H1 (cell line): Measurements from ENCODE around the gene SHOX. TPM values are rescaled to one million over a fixed set of nuclear protein-coding genes. Genes with fewer than 3 reads are reported as not detected.
"Not testable (repeated sequence)": the region's sequence is repeated elsewhere in the genome, so short reads cannot be mapped to it uniquely, and the experiment has no call there.

Source experiments
- CTCF ChIA-PET: fragments of 300-600 bp; sonication (Branson Sonifier 250); formaldehyde crosslinking; loops from one replicate; lab custom pipeline; 2021; ENCODE audit not compliant: partially characterized antibody; lab: Charles Lee
- POLR2A ChIA-PET: fragments of 300-600 bp; sonication (Branson Sonifier 250); formaldehyde crosslinking; loops from one replicate; lab custom pipeline; 2021; ENCODE audit warnings: inconsistent platforms; ENCODE audit not compliant: partially characterized antibody; lab: Charles Lee
- DNase-seq, 2 experiments: peaks; one replicate each; pipeline versions ENCODE4 v3.0.0 to v3.0.0-alpha.2; 2010 to 2022; ENCODE audit warnings: low spot score in 2 of 2, low read depth in 1 of 2, mixed read lengths in 1 of 2
- FAIRE-seq: peaks from 2 replicates; lab custom pipeline; 2011; peaks lifted over from hg19 to GRCh38; lab: Jason Lieb, UNC
- H2AFZ ChIP-seq: 2 replicates; pipeline ENCODE4 v1.8.1; 2012; ENCODE audit warnings: low read length, inconsistent platforms
- H2AK5ac ChIP-seq: 2 replicates; pipeline ENCODE4 v1.6.1; 2013; ENCODE audit warnings: low read depth, low read length
- H2BK120ac ChIP-seq: replicated peaks from 2 replicates; pipeline ENCODE3; 2013; ENCODE audit warnings: low read depth, low read length, inconsistent platforms
- H2BK12ac ChIP-seq: 2 replicates; pipeline ENCODE4 v1.6.1; 2013; ENCODE audit warnings: low read depth, low read length
- H2BK15ac ChIP-seq: 2 replicates; pipeline ENCODE4 v1.6.1; 2013; ENCODE audit warnings: low read length
- H2BK20ac ChIP-seq: 2 replicates; pipeline ENCODE4 v1.6.1; 2013; ENCODE audit warnings: low read length
- H2BK5ac ChIP-seq: 2 replicates; pipeline ENCODE4 v1.6.1; 2013; ENCODE audit warnings: low read depth, low read length
- H3K14ac ChIP-seq: 2 replicates; pipeline ENCODE4 v1.6.1; 2013; ENCODE audit warnings: inconsistent platforms; ENCODE audit not compliant: insufficient read length
- H3K18ac ChIP-seq: 2 replicates; pipeline ENCODE4 v1.6.1; 2013; ENCODE audit warnings: low read length; ENCODE audit errors: extremely low read depth
- H3K23ac ChIP-seq: 2 replicates; pipeline ENCODE4 v1.6.1; 2013; ENCODE audit warnings: inconsistent platforms; ENCODE audit not compliant: insufficient read length
- H3K23me2 ChIP-seq: 2 replicates; pipeline ENCODE4 v1.6.1; 2013; ENCODE audit warnings: low read depth, low read length
- H3K27ac ChIP-seq: 2 replicates; pipeline ENCODE4 v1.6.1; 2011; ENCODE audit warnings: low read depth, low read length, inconsistent platforms
- H3K27me3 ChIP-seq, 4 experiments: replicated peaks in 1 of 4; 1 replicate in 1 of 4; 2 replicates in 3 of 4; pipeline versions ENCODE4 v1.6.1 to v1.8.1; 2011 to 2013; ENCODE audit warnings: low read length in 3 of 4, mild to moderate bottlenecking in 3 of 4, inconsistent platforms in 2 of 4, mixed read lengths in 2 of 4, moderate library complexity in 1 of 4; ENCODE audit not compliant: control insufficient read depth in 3 of 4, insufficient read depth in 3 of 4; ENCODE audit errors: extremely low read depth in 1 of 4
- H3K36me3 ChIP-seq, 4 experiments: 2 replicates each; pipeline versions ENCODE4 v1.6.1 to v1.8.1; 2011 to 2013; ENCODE audit warnings: mild to moderate bottlenecking in 4 of 4, low read length in 3 of 4, moderate library complexity in 2 of 4, control low read depth in 1 of 4, inconsistent platforms in 1 of 4; ENCODE audit not compliant: insufficient read depth in 4 of 4, control insufficient read depth in 2 of 4
- H3K4ac ChIP-seq: replicated peaks from 2 replicates; pipeline ENCODE3; 2013; ENCODE audit warnings: low read length, low read depth, mixed read lengths, inconsistent platforms; ENCODE audit not compliant: insufficient read length
- H3K4me1 ChIP-seq, 4 experiments: replicated peaks in 1 of 4; 1 replicate in 1 of 4; 2 replicates in 3 of 4; pipeline versions ENCODE4 v1.6.1 to v1.8.1; 2011 to 2013; ENCODE audit warnings: low read length in 3 of 4, inconsistent platforms in 2 of 4, mixed read lengths in 1 of 4; ENCODE audit not compliant: insufficient read depth in 4 of 4, control insufficient read depth in 3 of 4
- H3K4me2 ChIP-seq, 2 experiments: 2 replicates each; pipeline versions ENCODE4 v1.6.1 to v1.8.1; 2011 to 2013; ENCODE audit warnings: low read depth in 2 of 2, low read length in 2 of 2, control low read depth in 1 of 2, inconsistent platforms in 1 of 2, mild to moderate bottlenecking in 1 of 2; ENCODE audit not compliant: insufficient read depth in 1 of 2
- H3K4me3 ChIP-seq, 4 experiments: fragments of 200-600, 300-600 bp in 1 of 4; sonication (generic), shearing (Covaris generic), sonication (Bioruptor Twin) in 1 of 4; 2 replicates each; pipeline versions ENCODE4 v1.5.1 to v1.8.1; 2011 to 2016; ENCODE audit warnings: low read length in 4 of 4, low read depth in 3 of 4, control low read depth in 2 of 4, inconsistent platforms in 2 of 4, mild to moderate bottlenecking in 2 of 4, mixed read lengths in 1 of 4, moderate library complexity in 1 of 4; ENCODE audit not compliant: insufficient read depth in 2 of 4; ENCODE audit errors: extremely low read depth in 1 of 4
- H3K56ac ChIP-seq: replicated peaks from 2 replicates; pipeline ENCODE3; 2013; ENCODE audit warnings: low read depth, mild to moderate bottlenecking, mixed read lengths, low read length, inconsistent platforms; ENCODE audit not compliant: insufficient read length
- H3K79me1 ChIP-seq: 2 replicates; pipeline ENCODE4 v1.6.1; 2013; ENCODE audit warnings: low read depth, low read length, control low read depth
- H3K79me2 ChIP-seq, 2 experiments: 2 replicates each; pipeline versions ENCODE4 v1.6.1 to v1.8.1; 2012 to 2013; ENCODE audit warnings: low read length in 2 of 2, mild to moderate bottlenecking in 2 of 2, inconsistent platforms in 1 of 2; ENCODE audit not compliant: insufficient read depth in 2 of 2, control insufficient read depth in 1 of 2
- H3K9ac ChIP-seq, 4 experiments: replicated peaks in 1 of 4; 1 replicate in 1 of 4; 2 replicates in 3 of 4; pipeline versions ENCODE4 v1.6.1 to v1.8.1; 2011 to 2013; ENCODE audit warnings: low read depth in 3 of 4, low read length in 3 of 4, control low read depth in 2 of 4, mild to moderate bottlenecking in 2 of 4, moderate library complexity in 2 of 4, inconsistent platforms in 1 of 4; ENCODE audit errors: extremely low read depth in 1 of 4
- H3K9me3 ChIP-seq, 2 experiments: 2 replicates each; pipeline versions ENCODE4 v1.6.1 to v1.8.1; 2012 to 2013; ENCODE audit warnings: mild to moderate bottlenecking in 2 of 2, moderate library complexity in 2 of 2, control low read depth in 1 of 2, inconsistent platforms in 1 of 2, low read depth in 1 of 2, low read length in 1 of 2, mixed read lengths in 1 of 2; ENCODE audit not compliant: insufficient read depth in 2 of 2
- H4K20me1 ChIP-seq, 2 experiments: replicated peaks in 1 of 2; 2 replicates each; pipeline versions ENCODE3 to v1.8.1; 2011 to 2013; ENCODE audit warnings: inconsistent platforms in 2 of 2, low read length in 2 of 2, mild to moderate bottlenecking in 1 of 2; ENCODE audit not compliant: insufficient read depth in 2 of 2, control insufficient read depth in 1 of 2
- H4K5ac ChIP-seq: 2 replicates; pipeline ENCODE4 v1.6.1; 2013; ENCODE audit warnings: low read length, low read depth, mixed read lengths, inconsistent platforms; ENCODE audit not compliant: insufficient read length
- H4K8ac ChIP-seq: 2 replicates; pipeline ENCODE4 v1.8.0; 2013; ENCODE audit warnings: mild to moderate bottlenecking, moderate library complexity, low read length, inconsistent platforms; ENCODE audit not compliant: insufficient read depth; ENCODE audit errors: extremely low read depth
- H4K91ac ChIP-seq: replicated peaks from 2 replicates; pipeline ENCODE3; 2013; ENCODE audit warnings: low read length, mixed read lengths, inconsistent platforms; ENCODE audit not compliant: insufficient read length
- GTF2F1 ChIP-seq: IDR thresholded peaks from 2 replicates; pipeline ENCODE4 v1.6.1; 2012; ENCODE audit warnings: low read depth, low read length, improper control_type of control experiment, borderline replicate concordance
- HDAC2 ChIP-seq, 2 experiments: fragments of 300-600 bp in 1 of 2; sonication (generic) in 1 of 2; IDR thresholded peaks; 2 replicates each; pipeline ENCODE4 v1.6.1; 2011 to 2012; ENCODE audit warnings: low read depth in 2 of 2, low read length in 2 of 2, mild to moderate bottlenecking in 2 of 2, moderate library complexity in 2 of 2, borderline replicate concordance in 1 of 2, inconsistent platforms in 1 of 2
- HDAC6 ChIP-seq: IDR thresholded peaks from one replicate; pipeline ENCODE4 v1.7.1; 2012; ENCODE audit warnings: low read depth, mild to moderate bottlenecking, inconsistent platforms, low read length, moderate library complexity
- TEAD4 ChIP-seq: IDR thresholded peaks from 2 replicates; pipeline ENCODE4 v1.6.1; 2012; ENCODE audit warnings: low read depth, low read length, inconsistent platforms, mixed read lengths
- WGBS, 2 experiments: shearing (Covaris generic) in 1 of 2; methylation state at CpG; one replicate each; pipeline versions ENCODE4 v1.1.6 to v1.1.7; 2013 to 2015; ENCODE audit warnings: low lambda C conversion rate in 2 of 2, mixed read lengths in 2 of 2, inconsistent platforms in 1 of 2, low coverage in 1 of 2, missing lambda C conversion rate in 1 of 2; ENCODE audit not compliant: insufficient replicate concordance in 2 of 2, insufficient coverage in 1 of 2, insufficient read length in 1 of 2; ENCODE audit errors: extremely low coverage in 1 of 2, missing lambda C conversion rate in 1 of 2; 5-methylcytosine and 5-hydroxymethylcytosine counted together
- polyA plus RNA-seq, 7 experiments: library from polyadenylated mRNA; depleted of rRNA in 3 of 7; stranded (reverse) in 5 of 7; unstranded in 2 of 7; fragments of >200 nt in 5 of 7; fragments of 200-250 nt in 2 of 7; gene quantifications; 1 replicate in 5 of 7; 2 replicates in 1 of 7; 4 replicates in 1 of 7; pipeline versions ENCODE4 v1.2.1 to v1.2.3, GENCODE V29; 2011 to 2013; ENCODE audit warnings: missing spikeins in 2 of 7, mixed read lengths in 2 of 7
- total RNA-seq: library from RNA; stranded (reverse); fragmentation: NEBNext Ultra II Directional; extraction: Animal tissue kit (Norgen Biotek cat#: 25700); gene quantifications from 2 replicates; pipeline ENCODE4 v1.2.1, GENCODE V29; 2021

SHOX gene
- total and polyA plus RNA-seq, 2 of the 8 experiments (the other 6 are each of a cell fraction or from before 2014, with no cell fraction given): 0.05 to 0.15 TPM

DNA sequence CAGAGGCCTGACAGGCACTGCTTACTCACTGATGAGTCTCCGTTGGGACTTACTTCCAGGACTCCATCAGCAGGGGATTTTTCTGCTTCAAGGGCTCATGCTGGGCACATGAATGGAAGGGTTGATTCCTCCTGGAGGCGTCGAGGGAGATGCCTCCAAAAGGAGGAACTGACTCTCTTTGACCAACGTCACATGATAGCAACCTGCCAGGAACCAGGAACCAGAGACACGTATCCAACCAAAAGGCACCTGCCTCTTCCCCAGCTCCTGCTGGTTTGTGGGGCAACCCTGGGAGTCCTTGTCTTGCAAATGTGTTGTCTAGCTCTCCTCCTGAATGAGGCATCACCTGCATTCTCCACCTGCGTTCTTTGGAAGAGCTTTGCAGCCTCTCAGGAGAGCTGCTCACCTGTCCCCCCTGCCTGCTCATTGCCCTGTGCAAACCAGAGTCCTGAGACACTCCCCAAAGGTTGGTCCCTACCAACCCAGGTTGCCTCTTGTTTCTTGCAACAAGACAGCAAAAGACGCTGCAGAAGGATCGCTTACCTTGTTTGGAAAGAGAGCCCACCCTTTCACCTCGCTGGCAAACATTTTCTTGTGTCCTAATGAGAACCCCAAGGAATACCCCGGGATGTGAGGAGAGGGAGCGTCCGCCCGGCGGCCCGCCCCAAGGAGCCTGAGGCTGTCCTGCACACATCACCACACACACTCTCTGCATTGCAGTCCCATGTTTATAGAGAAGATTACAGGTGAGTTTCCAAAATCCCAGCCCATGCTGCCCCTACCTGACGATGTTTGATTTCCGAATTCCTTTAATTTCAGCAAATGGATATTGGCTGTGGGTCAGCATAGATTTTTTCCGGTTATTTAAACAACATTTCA lies 30.5 kb upstream of the SHOX start (continued):
- no peak for TF ChIP-seq TEAD4
- no peak for TF ChIP-seq HDAC2 (IDR thresholded peaks at IDR 0.05; ENCODE audit: borderline replicate concordance in 1 of 2, low read depth in 2 of 2, low read length in 2 of 2)
- no peak for TF ChIP-seq HDAC6
- no peak for TF ChIP-seq GTF2F1

DNA sequence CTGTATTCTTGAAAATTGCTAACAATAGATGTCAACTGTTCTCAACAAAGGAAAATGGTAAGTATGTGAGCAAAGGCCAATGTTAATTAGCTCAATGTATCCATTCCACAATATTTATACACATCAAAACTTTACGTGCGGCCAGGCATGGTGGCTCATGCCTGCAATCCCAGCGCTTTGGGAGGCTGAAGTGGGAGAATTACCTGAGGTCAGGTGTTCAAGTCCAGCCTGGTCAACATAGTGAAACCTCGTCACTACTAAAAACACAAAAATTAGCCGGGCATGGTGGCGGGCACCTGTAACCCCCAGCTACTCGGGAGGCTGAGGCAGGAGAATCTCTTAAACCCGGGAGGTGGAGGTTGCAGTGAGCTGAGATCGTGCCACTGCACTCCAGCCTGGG lies 27.6 kb upstream of the SHOX start:
- WGBS, 2 experiments: 96% methylated on average over 9 of the region's 9 CpGs; no CpG with 5 or more reads in 1 of the 2 experiments
- H3K4me2 ChIP-seq, FAIRE-seq, H2BK20ac ChIP-seq, H2BK15ac ChIP-seq, H3K27ac ChIP-seq, H3K9me3 ChIP-seq, H3K56ac ChIP-seq, H3K4ac ChIP-seq, H3K36me3 ChIP-seq, H2AK5ac ChIP-seq, CTCF ChIA-PET, H3K4me3 ChIP-seq, H4K5ac ChIP-seq, H3K23ac ChIP-seq, H2BK5ac ChIP-seq, H3K4me1 ChIP-seq, POLR2A ChIA-PET, H4K8ac ChIP-seq, H2AFZ ChIP-seq, H3K23me2 ChIP-seq, H2BK12ac ChIP-seq, H2BK120ac ChIP-seq, H3K9ac ChIP-seq, H3K27me3 ChIP-seq, H3K18ac ChIP-seq, H3K14ac ChIP-seq, H3K79me1 ChIP-seq, H3K79me2 ChIP-seq, H4K91ac ChIP-seq, H4K20me1 ChIP-seq: not testable (repeated sequence)
- peak in 1 of 2 experiments; percentile 3 for DNase-seq
